HS-5 (cell line): ENCODE measurements around the gene NR1H2.
"Not testable (repeated sequence)": the region's sequence is repeated elsewhere in the genome, so short reads cannot be mapped to it uniquely, and the experiment has no call there.

Source experiments
- DNase-seq: peaks from one replicate; pipeline ENCODE4 v3.0.0-alpha.2; 2012; ENCODE audit warnings: low read depth

NR1H2 gene

GRCh38 chr19:50376166-50377050, at the start of gene NR1H2:
TSS of gene NR1H2 (plus strand) at chr19:50376457. CDS start at chr19:50377606, 1,149 bp downstream.
- peak; percentile 91 for DNase-seq

DNA sequence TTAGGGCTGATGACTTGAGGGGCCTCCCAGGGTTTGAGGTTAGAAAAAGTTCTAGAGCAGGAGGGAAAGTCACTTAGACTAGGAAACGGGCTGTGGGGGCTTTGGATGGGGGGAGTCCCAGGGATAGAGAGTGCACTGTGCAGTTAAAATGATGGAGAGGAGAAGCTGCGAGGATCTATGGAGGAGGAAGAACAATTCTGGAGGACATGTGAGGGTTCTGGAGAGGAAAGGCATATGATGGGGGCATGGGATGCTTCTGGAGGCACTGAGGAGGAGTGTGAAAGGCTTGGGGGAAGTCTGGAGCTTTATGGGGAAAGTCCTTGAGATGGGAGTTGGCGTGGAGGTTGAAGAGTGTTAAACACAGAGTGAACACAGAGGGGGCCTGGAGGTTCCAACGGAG, 49.2 kb upstream of the NR1H2 start:
- no peak for DNase-seq

- no peak for DNase-seq
Observed at GRCh38 chr19:50327461-50328223, 48.6 kb upstream of the NR1H2 start.

DNA sequence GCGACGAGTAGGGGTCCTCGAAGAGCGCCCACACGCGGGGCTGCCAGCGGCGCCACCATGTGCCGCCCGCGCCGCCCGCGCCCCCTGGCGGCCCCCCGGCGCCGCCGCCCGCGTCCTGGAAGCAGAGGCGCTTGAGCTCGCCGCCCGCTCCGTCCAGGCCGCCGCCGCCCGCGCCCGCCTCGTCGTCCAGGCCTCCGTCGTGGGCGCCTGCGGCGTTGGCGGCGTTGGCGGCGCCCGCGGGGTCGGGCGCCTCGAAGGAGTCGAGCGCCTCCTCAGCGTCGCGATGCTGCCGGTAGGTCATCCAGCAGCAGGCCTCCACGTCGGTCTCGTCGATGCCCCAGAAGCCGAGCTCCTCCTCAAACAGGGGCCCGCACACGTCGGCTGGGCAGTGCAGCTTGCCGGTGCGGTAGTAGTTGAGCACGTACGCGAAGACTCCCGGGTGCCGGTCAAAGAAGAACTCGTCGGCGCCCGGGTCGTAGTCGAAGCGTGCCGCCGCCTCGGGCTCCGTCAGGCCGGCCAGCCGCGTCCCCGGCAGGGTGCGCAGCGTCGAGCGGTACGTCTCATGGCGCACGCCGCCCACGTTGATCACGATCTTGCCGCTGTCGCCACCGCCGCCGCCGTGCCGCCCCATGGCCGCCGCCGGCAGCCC, 47.9 kb upstream of the NR1H2 start:
- no peak for DNase-seq

DNA sequence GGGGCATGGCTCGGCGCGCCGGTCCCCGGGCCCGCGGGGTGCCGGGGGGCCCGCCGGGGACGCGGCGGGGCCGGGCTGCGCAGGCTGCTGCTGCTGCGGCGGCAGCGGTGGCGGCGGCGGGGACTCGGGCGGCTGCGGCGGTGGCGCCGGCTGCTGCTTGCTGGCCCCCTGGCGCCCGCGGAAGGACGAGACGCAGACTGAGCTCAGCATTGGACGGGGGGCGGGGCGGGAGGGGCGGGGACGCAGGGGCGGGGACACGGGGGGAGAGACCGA, 47.4 kb upstream of the NR1H2 start:
- DNase-seq = no peak

DNA sequence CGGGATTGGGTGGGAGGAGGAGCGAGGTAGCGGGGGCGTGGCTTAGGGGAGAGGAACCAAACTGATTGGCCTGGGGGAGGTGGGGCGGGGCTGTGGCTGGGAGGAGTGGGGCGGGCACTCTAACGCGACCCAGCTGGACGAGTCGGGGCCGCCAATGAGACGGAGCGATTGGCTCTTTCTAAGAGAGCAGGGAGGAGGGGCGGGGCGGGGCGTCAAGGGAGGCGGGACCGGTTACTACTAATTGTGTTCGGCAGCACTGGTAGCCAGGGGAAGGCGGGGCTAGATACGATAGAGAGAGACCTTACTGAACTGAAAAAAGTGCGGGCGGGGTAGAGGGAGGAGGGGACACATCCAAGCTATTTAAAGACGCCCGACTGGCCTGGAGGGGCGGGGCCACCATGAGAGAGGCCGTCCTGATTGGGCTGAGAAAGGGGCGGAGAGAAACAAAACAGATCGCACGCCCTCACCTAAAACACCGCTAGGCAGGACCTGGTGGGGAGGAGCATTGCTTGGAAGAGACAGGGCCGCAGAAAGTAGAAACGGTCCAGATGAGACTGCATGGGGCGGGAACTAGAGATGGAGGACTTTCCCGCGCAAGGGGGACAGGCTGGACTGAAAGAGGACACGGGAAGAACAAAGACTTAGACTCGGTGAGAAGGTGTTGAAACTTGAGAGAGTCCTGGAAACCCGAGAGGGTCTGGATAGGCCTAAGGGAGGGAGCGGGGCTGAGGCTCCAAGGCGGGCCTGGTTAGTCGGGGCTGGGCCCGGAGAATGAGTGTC, 46.9 kb upstream of the NR1H2 start, which contains the start of gene KCNC3:
Gene KCNC3, minus strand, starts transcription at position 232 of the 780 bp plus-strand sequence. CDS start 295 bp downstream, outside the sequence.
- peak; percentile 90 for DNase-seq

GRCh38 chr19:50329926-50330294, 46.3 kb upstream of the NR1H2 start:
- DNase-seq = not testable (repeated sequence)

- no peak for DNase-seq
Observed at GRCh38 chr19:50330365-50331078, 45.7 kb upstream of the NR1H2 start.

DNA sequence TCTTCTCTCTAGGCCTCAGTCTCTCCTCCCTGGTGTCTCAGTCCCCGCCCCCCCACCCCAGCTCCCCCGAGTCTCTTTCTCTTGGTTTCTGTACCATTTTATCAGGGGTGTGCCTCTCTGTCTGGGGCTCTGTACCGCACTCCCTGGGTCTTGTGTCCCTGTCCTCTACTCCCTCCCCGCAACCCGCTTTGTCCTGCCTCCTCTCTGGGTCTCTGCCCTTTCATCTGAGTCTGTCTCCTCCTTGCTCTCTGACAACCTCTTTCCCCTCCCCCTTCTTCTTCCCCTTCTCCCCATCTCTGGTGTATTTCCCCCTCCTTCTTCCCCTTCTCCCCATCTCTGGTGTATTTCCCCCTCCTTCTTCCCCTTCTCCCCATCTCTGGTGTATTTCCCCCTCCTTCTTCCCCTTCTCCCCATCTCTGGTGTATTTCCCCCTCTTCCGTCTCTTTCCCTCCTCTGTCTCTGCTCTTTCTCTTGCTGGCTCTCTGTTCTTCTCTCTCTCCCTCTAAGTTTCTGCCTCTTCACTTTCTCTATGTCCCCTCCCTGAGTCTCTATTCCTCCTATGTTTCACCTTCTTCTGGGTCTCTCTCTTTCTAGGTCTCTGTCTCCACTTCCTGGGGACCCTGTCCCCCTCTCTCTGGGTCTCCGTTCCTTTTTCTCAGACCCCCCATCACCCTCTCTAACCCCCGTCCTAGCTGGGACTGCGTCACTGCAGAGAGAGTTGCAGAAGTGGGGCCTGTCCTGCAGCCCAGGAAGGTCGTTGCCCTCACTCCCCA, 44.9 kb upstream of the NR1H2 start:
- DNase-seq = no peak

DNA sequence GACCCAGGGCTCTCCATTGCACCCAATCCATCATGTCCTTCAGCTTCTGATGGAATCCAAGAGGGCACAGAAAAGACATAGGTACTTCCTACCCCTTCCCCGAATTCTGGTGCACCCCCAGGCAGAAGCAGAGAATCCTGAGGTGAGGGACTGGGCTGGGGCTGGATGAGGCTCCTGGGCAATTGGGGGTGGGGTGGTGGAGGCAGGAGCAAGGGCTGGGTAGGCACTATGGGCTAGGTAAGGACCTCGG, 44.3 kb upstream of the NR1H2 start:
- DNase-seq = no peak

DNA sequence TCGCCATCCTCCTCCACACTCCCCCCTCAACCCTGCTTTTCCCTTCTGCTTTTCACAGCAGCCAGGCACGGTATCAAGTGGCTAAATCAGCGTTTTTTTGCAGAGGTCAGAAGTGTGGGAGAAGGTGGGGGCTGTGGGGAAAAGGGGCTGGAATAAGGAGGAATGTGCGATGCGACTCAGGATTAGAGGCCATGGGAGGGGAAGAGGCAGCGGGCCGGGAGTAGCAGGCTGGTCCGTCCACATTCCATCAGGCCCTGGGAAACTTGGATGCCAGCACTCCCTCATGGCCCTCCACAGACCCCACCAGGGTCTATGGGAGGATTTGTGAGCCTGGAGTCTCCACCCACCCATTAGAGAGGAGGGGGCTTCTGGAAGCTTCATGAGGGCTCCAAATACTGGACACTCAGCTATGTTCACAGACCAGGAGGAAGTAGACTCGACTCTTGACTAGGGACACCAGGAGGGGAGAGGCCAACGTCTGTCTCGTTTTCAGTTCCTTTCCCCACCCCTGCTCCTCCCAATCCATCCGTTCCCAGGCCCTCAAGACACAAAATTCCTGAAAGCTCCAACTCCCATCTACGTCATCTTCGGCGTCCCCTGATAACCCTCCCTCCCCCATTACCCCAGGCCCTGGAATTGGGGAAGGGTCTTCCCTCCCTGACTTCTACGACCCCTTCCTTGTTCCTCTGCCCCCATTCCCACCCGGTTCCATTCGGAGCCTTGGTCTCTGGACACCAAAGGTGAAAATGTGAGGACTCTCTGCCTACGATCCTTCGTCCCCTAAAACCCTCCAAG, 43.8 kb upstream of the NR1H2 start:
- DNase-seq = no peak

DNA sequence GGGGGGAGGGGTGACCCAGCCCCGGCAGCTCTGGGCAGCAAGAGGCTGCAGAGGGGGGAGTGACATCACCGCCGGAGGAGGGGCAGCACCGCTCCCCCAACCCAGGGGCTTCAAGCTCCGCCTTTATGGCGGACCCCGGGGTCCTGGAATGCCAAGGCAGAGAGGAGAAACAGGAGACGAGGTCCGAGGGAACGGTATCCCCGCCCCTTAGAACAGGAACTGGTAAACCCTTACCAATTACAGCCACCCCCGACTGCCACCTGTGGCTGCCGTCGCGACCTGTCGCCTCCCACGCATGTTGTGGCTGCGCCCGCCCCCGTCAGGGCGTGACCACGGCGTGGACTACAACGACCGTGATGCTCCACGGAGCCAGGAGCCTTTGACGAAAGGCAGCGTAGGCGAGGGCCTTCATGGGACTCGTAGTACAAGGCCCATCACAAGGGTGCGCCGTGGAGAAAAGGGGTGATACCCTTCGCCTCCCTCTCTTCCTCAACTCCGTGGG, 43.0 kb upstream of the NR1H2 start:
- no peak for DNase-seq

DNA sequence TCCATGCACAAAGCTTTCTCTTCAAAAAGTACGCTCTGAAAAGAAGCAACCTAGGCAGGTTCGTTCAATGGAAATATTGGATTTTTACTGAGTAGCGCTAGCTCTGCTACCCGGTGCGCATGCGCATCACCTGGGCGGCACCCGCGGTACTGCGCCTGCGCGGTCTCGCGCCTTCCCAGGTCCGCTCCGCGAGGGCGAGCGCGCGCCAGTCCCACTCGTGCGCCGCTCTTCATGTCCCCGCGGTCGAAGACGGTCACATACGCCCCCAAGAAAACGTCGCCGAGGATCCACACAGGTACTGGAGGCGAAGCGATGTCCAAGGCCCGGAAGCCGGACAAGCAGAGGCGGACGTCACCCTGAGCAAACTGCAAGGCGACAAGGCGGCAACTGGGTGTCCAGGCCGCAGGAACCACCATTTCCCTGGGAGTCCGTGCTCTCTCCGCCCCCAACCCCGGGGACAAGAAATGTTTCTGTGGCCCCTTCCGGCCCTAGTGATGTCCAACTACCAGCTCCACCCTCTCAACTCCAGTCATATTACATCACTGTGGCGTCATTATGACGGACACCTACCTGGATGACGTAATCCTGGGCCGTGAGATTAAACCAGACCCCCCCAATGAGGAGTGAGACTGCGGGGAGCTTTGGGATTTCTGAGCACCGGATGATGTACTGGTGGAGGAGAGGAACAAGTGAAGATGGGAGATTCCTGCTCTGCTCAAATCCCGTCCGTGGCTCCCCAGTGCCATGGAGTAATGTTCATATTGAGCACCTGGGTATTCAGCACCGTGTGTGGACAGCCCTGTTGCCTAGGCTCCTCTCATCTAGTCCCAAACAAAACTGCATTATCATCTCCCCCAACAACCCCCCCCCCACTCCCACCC, 42.3 kb upstream of the NR1H2 start:
- DNase-seq = peak; percentile 71

- DNase-seq = no peak
Observed at GRCh38 chr19:50334741-50335421, 41.4 kb upstream of the NR1H2 start.

DNA sequence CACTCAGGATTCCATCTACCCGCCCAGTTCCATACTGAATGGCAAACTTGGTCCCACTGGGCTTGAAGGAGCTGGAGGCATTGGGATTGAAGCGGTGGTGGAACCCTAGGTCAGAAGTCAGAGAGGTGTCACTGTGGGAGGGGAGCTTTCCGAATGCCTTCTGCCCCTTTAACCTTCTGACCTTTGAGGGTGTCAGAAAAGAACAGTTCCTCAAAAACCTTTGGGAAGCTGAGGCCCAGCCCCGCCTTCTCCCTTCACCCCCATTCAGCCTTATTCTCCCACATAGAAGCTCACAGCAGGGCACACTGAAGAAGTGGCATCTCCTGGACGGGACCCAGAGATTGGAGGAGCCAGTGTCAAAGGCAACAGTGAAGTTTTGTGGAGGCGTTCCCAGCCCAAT, 39.2 kb upstream of the NR1H2 start:
- DNase-seq = not testable (repeated sequence)

GRCh38 chr19:50340331-50340730, 35.9 kb upstream of the NR1H2 start:
- DNase-seq = no peak

- no peak for DNase-seq
Observed at GRCh38 chr19:50341091-50341564, 35.1 kb upstream of the NR1H2 start.

GRCh38 chr19:50344661-50345318, 31.5 kb upstream of the NR1H2 start:
- DNase-seq = no peak
